Right lobe of liver (tissue), 4 donors: ENCODE measurements around the gene SLCO3A1.

Experiments
- CTCF ChIP-seq, 4 donors: fragments of 200-600 bp in 3 of 4; fragments of 450-650 bp in 1 of 4; IDR thresholded peaks; one replicate each; pipeline versions ENCODE4 v1.5.1 to v1.8.0; 2016 to 2022; ENCODE audit warnings: antibody characterized with exemption in 4 of 4, mild to moderate bottlenecking in 2 of 4
- POLR2A ChIP-seq: fragments of 450-650 bp; IDR thresholded peaks from one replicate; pipeline ENCODE4 v1.6.1; 2017; ENCODE audit warnings: antibody characterized with exemption, mild to moderate bottlenecking
- donor health status: DM: no; HTN: no; CAD: no.
- donor health status: DM: no; HTN: no; CAD: no.
- donor health status: DM: no; HTN: yes; CAD: no.

GRCh38 chr15:92037491-92037890 lies 184.0 kb downstream of the SLCO3A1 start:
- TF ChIP-seq CTCF (IDR thresholded peaks at IDR 0.05): no peak
- no peak for TF ChIP-seq POLR2A
